Keratinocyte (primary cell): ENCODE data around the gene ZNF792. TPM values are rescaled to one million over a fixed set of nuclear protein-coding genes. Genes with fewer than 3 reads are reported as not detected.
"Not testable (repeated sequence)": the region's sequence is repeated elsewhere in the genome, so short reads cannot be mapped to it uniquely, and the experiment has no call there.

ENCODE experiments used
- DNase-seq: peaks from one replicate; pipeline ENCODE4 v3.0.0-alpha.2; 2011; ENCODE audit warnings: low read depth, missing footprints, low spot score
- FAIRE-seq: peaks from 2 replicates; lab custom pipeline; 2011; peaks lifted over from hg19 to GRCh38; lab: Jason Lieb, UNC
- H2AFZ ChIP-seq: 2 replicates; pipeline ENCODE4 v1.6.0; 2012; ENCODE audit warnings: low read length, control low read depth, inconsistent platforms; ENCODE audit not compliant: control insufficient read depth
- H3K27ac ChIP-seq: 2 replicates; pipeline ENCODE4 v1.5.1; 2011; ENCODE audit warnings: low read length; ENCODE audit not compliant: control insufficient read depth, insufficient read depth
- H3K27me3 ChIP-seq: 3 replicates; pipeline ENCODE4 v1.6.0; 2011; ENCODE audit warnings: low read length; ENCODE audit not compliant: control insufficient read depth, insufficient read depth; ENCODE audit errors: extremely low read depth
- H3K36me3 ChIP-seq, 2 experiments: 2 replicates in 1 of 2; 3 replicates in 1 of 2; pipeline ENCODE4 v1.5.1; 2011; ENCODE audit warnings: low read length in 2 of 2, mild to moderate bottlenecking in 1 of 2; ENCODE audit not compliant: control insufficient read depth in 2 of 2, insufficient read depth in 2 of 2; ENCODE audit errors: extremely low read depth in 1 of 2
- H3K4me1 ChIP-seq: 3 replicates; pipeline ENCODE4 v1.5.1; 2011; ENCODE audit warnings: low read length; ENCODE audit not compliant: control insufficient read depth, insufficient read depth; ENCODE audit errors: extremely low read depth
- H3K4me2 ChIP-seq: 3 replicates; pipeline ENCODE4 v1.6.0; 2011; ENCODE audit warnings: low read depth, low read length; ENCODE audit not compliant: control insufficient read depth, insufficient read depth; ENCODE audit errors: extremely low read depth
- H3K4me3 ChIP-seq, 3 experiments: fragments of 200-600 bp in 1 of 3; sonication (generic) in 1 of 3; 2 replicates in 2 of 3; 3 replicates in 1 of 3; pipeline ENCODE4 v1.5.1; 2011 to 2016; ENCODE audit warnings: low read length in 3 of 3, mild to moderate bottlenecking in 3 of 3, control low read depth in 2 of 3, inconsistent platforms in 1 of 3, low read depth in 1 of 3, mixed read lengths in 1 of 3, mixed run types in 1 of 3, moderate library complexity in 1 of 3; ENCODE audit not compliant: control insufficient read depth in 2 of 3, insufficient read depth in 2 of 3; ENCODE audit errors: extremely low read depth in 1 of 3
- H3K79me2 ChIP-seq: 2 replicates; pipeline ENCODE4 v1.6.0; 2012; ENCODE audit warnings: low read length; ENCODE audit not compliant: control insufficient read depth, insufficient read depth
- H3K9ac ChIP-seq: 3 replicates; pipeline ENCODE4 v1.6.0; 2011; ENCODE audit warnings: low read length; ENCODE audit not compliant: control insufficient read depth, insufficient read depth; ENCODE audit errors: extremely low read depth
- H3K9me1 ChIP-seq: 3 replicates; pipeline ENCODE4 v1.6.0; 2011; ENCODE audit warnings: low read length; ENCODE audit not compliant: control insufficient read depth, insufficient read depth; ENCODE audit errors: extremely low read depth
- H3K9me3 ChIP-seq: 2 replicates; pipeline ENCODE4 v1.5.1; 2012; ENCODE audit warnings: low read depth, low read length; ENCODE audit not compliant: control insufficient read depth
- H4K20me1 ChIP-seq: 3 replicates; pipeline ENCODE4 v1.6.0; 2011; ENCODE audit warnings: low read length; ENCODE audit not compliant: control insufficient read depth, insufficient read depth; ENCODE audit errors: extremely low read depth
- CTCF ChIP-seq, 3 experiments: IDR thresholded peaks in 1 of 3; conservative IDR thresholded peaks in 1 of 3; optimal IDR thresholded peaks in 1 of 3; 2 replicates in 2 of 3; 3 replicates in 1 of 3; pipeline versions ENCODE3 to v1.5.1; 2011; ENCODE audit warnings: low read length in 3 of 3, mild to moderate bottlenecking in 3 of 3, moderate library complexity in 2 of 3, control low read depth in 1 of 3, inconsistent platforms in 1 of 3; ENCODE audit not compliant: insufficient read depth in 2 of 3; ENCODE audit errors: extremely low read depth in 1 of 3
- EZH2 ChIP-seq: IDR thresholded peaks from one replicate; pipeline ENCODE4 v1.6.1; 2012; ENCODE audit warnings: inconsistent platforms, mild to moderate bottlenecking, low read length, moderate library complexity
- dilution Hi-C: fragments of 300-500 bp; cut with MboI; formaldehyde crosslinking; loops from one replicate; pipeline ENCODE4 v1.7.0; 2020; ENCODE audit warnings: low sequenced_read_pairs; ENCODE audit not compliant: extremely low pct_ligation_motif_present
- polyA plus RNA-seq, 5 experiments: library from polyadenylated mRNA; depleted of rRNA in 3 of 5; stranded (reverse) in 3 of 5; stranded (forward) in 1 of 5; unstranded in 1 of 5; fragments of >200 nt; gene quantifications; 1 replicate in 1 of 5; 2 replicates in 3 of 5; 3 replicates in 1 of 5; pipeline versions ENCODE4 v1.2.1 to v1.2.3, GENCODE V29; 2011 to 2012; ENCODE audit warnings: missing spikeins in 2 of 5, low read depth in 1 of 5, low replicate concordance in 1 of 5

ZNF792 gene
- polyA plus RNA-seq, 1 donor (not counting 4 experiments of a cell fraction or from before 2014, with no cell fraction given), result 1.9 TPM

DNA sequence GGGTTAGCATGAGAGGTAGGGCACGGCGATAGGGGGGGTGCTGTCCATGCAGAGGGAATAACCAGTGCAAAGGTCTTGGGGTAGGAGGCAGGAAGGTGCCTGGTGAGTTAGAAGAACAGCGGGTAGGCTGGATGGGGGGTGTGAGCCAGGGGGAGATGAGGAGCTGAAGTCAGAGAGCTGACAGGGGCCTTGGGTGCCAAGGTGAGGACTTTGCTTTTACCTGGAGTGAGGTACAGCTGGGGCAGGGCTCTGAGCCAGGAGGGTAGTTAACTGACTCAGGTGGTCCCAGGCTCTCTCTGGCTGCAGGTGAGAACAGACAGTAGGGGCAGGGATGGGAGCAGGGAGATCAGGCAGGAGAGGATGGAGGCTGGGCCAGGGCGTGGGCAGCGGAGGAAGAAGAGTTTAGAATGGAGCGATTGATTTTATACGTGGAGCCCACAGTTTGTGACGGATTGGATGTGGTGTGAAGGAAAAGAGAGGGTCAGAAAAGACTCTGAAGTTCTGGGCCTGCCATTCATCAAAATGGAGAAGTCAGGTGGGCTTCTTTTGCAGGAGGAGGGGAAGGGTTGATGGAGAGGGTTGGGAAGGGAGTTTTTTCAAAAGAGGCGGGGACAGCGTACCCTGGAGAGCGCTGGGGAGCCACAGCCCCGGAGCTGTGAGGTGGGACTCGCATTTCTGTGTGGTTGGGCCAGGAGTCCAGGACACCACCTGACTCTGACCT, 34.9 kb upstream of the ZNF792 start:
- peaks cover 15% of the 10 kb centered on the region for H3K4me1 ChIP-seq
- peaks cover 0 to 6% of the 10 kb centered on the region in 2 experiments for H3K36me3 ChIP-seq
- no peaks in the 10 kb centered on the region for H3K27me3 ChIP-seq
- dilution Hi-C loops, result no loop called here
- H2AFZ ChIP-seq, result peak overlapping the region; percentile 92
- DNase-seq (no peak), FAIRE-seq (no peak)
- H3K9me1 ChIP-seq, result no peaks in the 10 kb centered on the region
- peak overlapping the region; percentile 83 for H3K4me2 ChIP-seq
- H3K4me3 ChIP-seq, result peak overlapping the region in 1 of 3 experiments; percentile 76
- no peak overlapping the region for H3K27ac ChIP-seq
- H3K9me3 ChIP-seq, result no peaks in the 10 kb centered on the region
- peaks cover 26% of the 10 kb centered on the region for H3K79me2 ChIP-seq
- H4K20me1 ChIP-seq, result peaks cover 2% of the 10 kb centered on the region
- H3K9ac ChIP-seq, result peak overlapping the region; percentile 77
- no peak for TF ChIP-seq CTCF (optimal IDR thresholded peaks at IDR 0.05 in 1 of 3, IDR thresholded peaks at IDR 0.05 in 1 of 3, conservative IDR thresholded peaks at IDR 0.05 in 1 of 3; ENCODE audit: extremely low read depth in 1 of 3, insufficient read depth in 2 of 3, low read length in 3 of 3)
- TF ChIP-seq EZH2, result no peak

DNA sequence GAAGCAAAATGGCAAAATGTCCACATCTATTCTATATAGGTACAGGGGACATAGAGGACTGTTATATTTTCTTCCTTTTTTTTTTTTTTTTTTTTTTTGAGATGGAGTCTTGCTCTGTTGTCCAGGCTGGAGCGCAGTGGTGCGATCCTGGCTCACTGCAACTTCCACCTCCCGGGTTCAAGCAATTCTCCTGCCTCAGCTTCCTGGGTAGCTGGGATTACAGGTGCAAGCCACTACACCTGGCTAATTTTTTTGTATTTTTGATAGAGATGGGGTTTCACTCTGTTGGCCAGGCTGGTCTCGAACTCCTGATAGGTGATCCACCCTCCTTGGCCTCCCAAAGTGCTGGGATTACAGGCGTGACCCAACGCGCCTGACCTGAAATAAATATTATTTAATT, 34.2 kb upstream of the ZNF792 start:
- peaks cover 20% of the 10 kb centered on the region for H3K79me2 ChIP-seq
- H3K27me3 ChIP-seq, DNase-seq, H3K4me3 ChIP-seq, H3K4me2 ChIP-seq, FAIRE-seq, H3K9ac ChIP-seq, H3K9me3 ChIP-seq, H2AFZ ChIP-seq, H4K20me1 ChIP-seq, dilution Hi-C loops, H3K27ac ChIP-seq, H3K36me3 ChIP-seq, H3K9me1 ChIP-seq: not testable (repeated sequence)
- H3K4me1 ChIP-seq, result peaks cover 15% of the 10 kb centered on the region
